ENCODE measurements around the gene MMP17.

MMP17 gene

GRCh38 chr12:131830335-131830913 is 2.2 kb downstream of the MMP17 start:
- peak overlapping the region; percentile 7; the same call in 1 of the 2 replicates for H3K4me3 ChIP-seq (ENCODE audit: low read depth, low read length)
- DNase-seq (ENCODE audit: low read depth), result peak; percentile 56
- TF ChIP-seq CTCF (IDR thresholded peaks at IDR 0.05; ENCODE audit: insufficient read depth, low read depth, low read length, missing control alignments), result peak; percentile 58

DNA sequence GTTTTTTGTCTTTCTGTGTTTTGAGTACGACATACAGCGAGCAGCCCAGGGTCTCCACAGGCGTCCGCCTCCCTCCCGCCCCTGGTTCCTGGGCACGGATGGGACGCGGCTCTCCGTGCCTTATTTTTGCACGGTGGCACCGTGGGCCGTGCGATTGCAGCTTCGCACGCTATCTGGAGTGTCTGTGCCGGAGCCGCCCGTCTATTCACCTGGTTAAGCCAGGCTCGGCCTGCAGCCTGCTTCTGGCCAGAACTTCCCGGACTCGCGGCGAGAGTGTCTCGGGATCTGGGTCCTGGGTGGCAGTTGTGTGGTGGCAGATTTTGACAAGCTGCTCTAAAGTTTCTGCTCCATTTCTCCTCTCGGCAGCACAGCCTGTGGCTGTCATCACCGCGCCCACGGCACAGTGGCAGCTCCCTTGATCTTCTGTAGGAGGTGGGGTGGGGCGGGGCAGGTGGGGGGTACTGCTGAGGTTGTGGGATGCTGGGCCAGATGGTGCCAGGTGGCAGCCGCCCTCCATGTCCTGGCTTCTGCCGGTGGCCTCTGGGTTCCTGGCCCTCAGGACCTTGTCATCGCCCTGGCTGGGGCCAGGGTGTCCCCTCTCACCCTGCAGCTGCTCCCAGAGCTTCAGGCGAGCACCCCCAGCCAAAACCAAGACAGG is 2.9 kb downstream of the MMP17 start:
- no peak for TF ChIP-seq CTCF (IDR thresholded peaks at IDR 0.05; ENCODE audit: insufficient read depth, low read depth, low read length, missing control alignments)
- H3K4me3 ChIP-seq (ENCODE audit: low read depth, low read length), result no peak overlapping the region
- DNase-seq (ENCODE audit: low read depth), result no peak

- no peak for TF ChIP-seq CTCF (IDR thresholded peaks at IDR 0.05; ENCODE audit: insufficient read depth, low read depth, low read length, missing control alignments)
- no peak for DNase-seq (ENCODE audit: low read depth)
- H3K4me3 ChIP-seq (ENCODE audit: low read depth, low read length), result no peak overlapping the region
Measured at GRCh38 chr12:131831635-131832041, 3.4 kb downstream of the MMP17 start.

GRCh38 chr12:131832321-131833231 is 4.4 kb downstream of the MMP17 start:
- no peak for DNase-seq (ENCODE audit: low read depth)
- no peak overlapping the region for H3K4me3 ChIP-seq (ENCODE audit: low read depth, low read length)
- no peak for TF ChIP-seq CTCF (IDR thresholded peaks at IDR 0.05; ENCODE audit: insufficient read depth, low read depth, low read length, missing control alignments)

- no peak for DNase-seq (ENCODE audit: low read depth)
- no peak for TF ChIP-seq CTCF (IDR thresholded peaks at IDR 0.05; ENCODE audit: insufficient read depth, low read depth, low read length, missing control alignments)
- H3K4me3 ChIP-seq (ENCODE audit: low read depth, low read length), result no peak overlapping the region
Measured at GRCh38 chr12:131833288-131833895, 5.2 kb downstream of the MMP17 start.

DNA sequence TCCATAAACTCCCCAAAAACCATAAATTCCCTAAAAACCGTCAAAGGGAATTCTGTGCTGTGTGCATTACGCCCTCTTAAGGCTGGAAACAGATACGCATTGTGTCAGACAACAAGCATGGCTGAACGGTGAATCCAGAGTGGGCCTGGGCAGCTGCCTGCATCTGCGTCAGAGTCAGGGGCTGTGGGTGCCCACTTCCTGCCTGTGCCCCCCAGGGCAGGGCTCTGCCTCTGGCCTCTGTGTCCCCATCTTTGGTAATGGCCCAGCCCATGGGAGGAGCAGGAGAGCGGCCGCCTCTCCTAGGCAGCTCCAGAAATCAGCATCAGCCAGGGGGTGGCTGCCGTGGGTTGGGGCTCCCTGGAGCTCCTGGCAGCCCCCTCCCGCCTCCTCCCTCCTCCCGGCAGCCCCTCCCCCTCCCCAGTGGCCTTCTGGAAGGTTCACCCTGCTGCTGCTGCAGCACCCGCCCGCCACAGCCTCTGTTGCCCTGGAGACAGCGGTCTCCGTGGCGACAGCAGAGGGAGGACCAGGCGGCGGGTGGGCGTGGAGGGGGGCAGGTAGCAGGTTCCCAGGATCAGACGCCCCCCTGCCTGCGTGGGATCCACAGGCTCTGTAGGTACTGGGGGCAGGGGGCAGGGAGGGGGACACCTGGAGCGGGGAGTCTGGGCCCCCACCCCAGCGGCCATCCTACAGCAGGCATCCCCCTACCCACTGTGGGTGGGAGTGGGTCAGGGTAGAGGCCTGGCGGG is 5.9 kb downstream of the MMP17 start:
- no peak overlapping the region for H3K4me3 ChIP-seq (ENCODE audit: low read depth, low read length)
- peak; percentile 26 for TF ChIP-seq CTCF (IDR thresholded peaks at IDR 0.05; ENCODE audit: insufficient read depth, low read depth, low read length, missing control alignments)
- no peak for DNase-seq (ENCODE audit: low read depth)
